ENCODE results near the gene CFAP251. TPM values are rescaled to one million over a fixed set of nuclear protein-coding genes. Genes with fewer than 3 reads are reported as not detected.
A peak's percentile ranks its signal among the peaks of the same experiment; 100 is the strongest.

CFAP251 gene
- total and polyA plus RNA-seq, 10 of the 15 experiments (the other 5 are each of a cell fraction or from before 2014, with no cell fraction given) = 0.10 to 0.97 (median 0.64) TPM

DNA sequence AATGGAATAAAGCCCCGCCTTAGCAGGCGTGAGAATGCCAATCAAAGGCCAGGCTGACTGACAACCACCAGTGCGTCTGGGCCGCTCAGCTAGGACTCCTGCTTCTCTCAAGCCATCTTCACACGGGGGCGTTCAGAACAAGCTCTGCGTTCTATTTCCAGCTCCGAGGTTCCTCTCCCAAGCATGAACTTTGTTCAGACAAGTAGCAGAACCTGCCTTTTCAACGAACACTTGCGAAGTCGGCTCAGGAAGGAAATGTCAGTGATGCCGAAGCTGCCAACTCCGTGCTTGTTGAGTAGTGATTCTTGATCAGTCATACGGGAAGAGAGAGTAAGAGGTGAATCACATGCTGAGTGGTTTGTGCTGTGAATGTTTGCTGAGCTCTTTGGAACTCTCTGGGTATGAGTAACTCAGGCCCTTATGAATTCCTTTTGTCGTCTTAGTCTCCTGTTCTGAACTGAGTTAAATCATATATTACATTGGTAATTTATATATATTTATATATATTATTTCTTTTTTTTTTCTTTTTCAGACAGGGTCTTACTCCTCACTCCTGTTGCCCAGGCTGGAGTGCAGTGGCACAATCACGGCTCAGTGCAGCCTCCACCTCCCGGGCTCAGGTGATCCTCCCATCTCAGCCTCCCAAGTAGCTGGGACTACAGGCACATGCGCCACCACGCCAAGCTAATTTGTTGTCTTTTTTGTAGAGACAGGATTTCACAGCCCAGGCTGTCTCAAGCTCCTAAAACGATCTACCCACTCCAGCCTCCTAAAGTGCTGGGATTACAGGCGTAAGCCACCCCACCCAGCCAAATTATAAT is 73.9 kb downstream of the CFAP251 start:
- in situ Hi-C loops (cut with MboI) (no loop called here), intact Hi-C loops (cut with micrococcal nuclease; ENCODE audit: unreplicated experiment) (loop anchor here (5.0 kb wide), 1 partner anchor 35 kb away; no protein-coding TSS in a partner anchor)
- SMC1A ChIA-PET (ENCODE audit: uncharacterized antibody, unreplicated experiment) = interaction anchor here (0.7 to 2.6 kb wide), 10 partner anchors 9 to 185 kb away, joined by 3 to 21 read pairs (median 6); partner anchors contain the start of gene CFAP251
- H4K20me1 ChIP-seq (ENCODE audit: control insufficient read depth, insufficient read depth) = no peaks in the 10 kb centered on the region
- H3K27ac ChIP-seq (ENCODE audit: control insufficient read depth, insufficient read depth) = peak overlapping the region; percentile 71
- peaks cover 23% of the 10 kb centered on the region for H3K4me1 ChIP-seq (ENCODE audit: control insufficient read depth, insufficient read depth, low read length)
- peak overlapping the region; percentile 58 for H3K9ac ChIP-seq (ENCODE audit: control insufficient read depth, insufficient read depth, low read length)
- RAD21 ChIA-PET (ENCODE audit: unreplicated experiment) = interaction anchor here (0.8 to 3.5 kb wide), 10 partner anchors 8 to 174 kb away, joined by 3 to 28 read pairs (median 5); partner anchors contain the start of gene CFAP251
- peak overlapping the region; percentile 66 for H3K4me2 ChIP-seq (ENCODE audit: control insufficient read depth, insufficient read depth)
- peak overlapping the region; percentile 40 for H2AFZ ChIP-seq (ENCODE audit: control insufficient read depth, low read depth, low read length)
- WGBS (ENCODE audit: insufficient coverage, insufficient replicate concordance, low lambda C conversion rate, missing lambda C conversion rate) = 6% methylated on average over 21 of the region's 21 CpGs
- DNase-seq (ENCODE audit: low read depth, low spot score) = peak; percentile 96
- no peaks in the 10 kb centered on the region for H3K36me3 ChIP-seq (ENCODE audit: control insufficient read depth in 2 of 2, insufficient read depth in 2 of 2, low read length in 1 of 2)
- H3K79me2 ChIP-seq (ENCODE audit: control insufficient read depth, insufficient read depth, low read length) = no peaks in the 10 kb centered on the region
- FAIRE-seq = peak; percentile 96
- peak overlapping the region; percentile 29; the same call in 1 of the 2 replicates for H3K4me3 ChIP-seq
- BruUV-seq (replicated peaks) = no TSS peak
- H3K27me3 ChIP-seq (replicated peaks in 1 of 2; ENCODE audit: control insufficient read depth in 2 of 2, insufficient read depth in 2 of 2, low read length in 1 of 2) = peaks cover 0 to 3% of the 10 kb centered on the region in 2 experiments; a peak in 1 of 4 replicates
- CTCF ChIA-PET = interaction anchor here (0.6 to 2.7 kb wide), 11 partner anchors 9 to 856 kb away, joined by 3 to 14 read pairs (median 4); partner anchors contain the start of genes CFAP251, PSMD9 and RHOF
- ATAC-seq = peak; percentile 89
- no peaks in the 10 kb centered on the region for H3K9me3 ChIP-seq (replicated peaks; ENCODE audit: control insufficient read depth, insufficient read depth, low read length)
- POLR2A ChIA-PET = interaction anchor here (0.6 to 2.3 kb wide), 7 partner anchors 9 to 188 kb away, joined by 3 to 12 read pairs (median 5); partner anchors contain the start of gene CFAP251
- TF ChIP-seq NR2F1 (conservative IDR thresholded peaks at IDR 0.05) (peak; percentile 89), ZNF274 (IDR thresholded peaks at IDR 0.05; ENCODE audit: insufficient read depth, insufficient read length) (no peak), EED (IDR thresholded peaks at IDR 0.05; ENCODE audit: low read depth) (peak; percentile 96), HDAC6 (IDR thresholded peaks at IDR 0.05; ENCODE audit: unreplicated experiment) (no peak), EP300 (IDR thresholded peaks at IDR 0.05; ENCODE audit: borderline replicate concordance in 1 of 2, control insufficient read depth in 1 of 2, low read depth in 2 of 2, low read length in 2 of 2) (peak; percentile 83 to 92), PBX3 (IDR thresholded peaks at IDR 0.05; ENCODE audit: insufficient replicate concordance, low read depth, low read length) (peak; percentile 46), PML (IDR thresholded peaks at IDR 0.05; ENCODE audit: low read length) (no peak), CHD4 (IDR thresholded peaks at IDR 0.05) (no peak), CEBPB (IDR thresholded peaks at IDR 0.05; ENCODE audit: borderline replicate concordance in 1 of 2, low read depth in 2 of 2, low read length in 2 of 2) (peak in 1 of 2 experiments; percentile 71; a peak in 1 of 4 replicates), POLR2A (IDR thresholded peaks at IDR 0.05; ENCODE audit: low read depth, low read length) (peak; percentile 65)
- TF ChIP-seq, protein P1, sequence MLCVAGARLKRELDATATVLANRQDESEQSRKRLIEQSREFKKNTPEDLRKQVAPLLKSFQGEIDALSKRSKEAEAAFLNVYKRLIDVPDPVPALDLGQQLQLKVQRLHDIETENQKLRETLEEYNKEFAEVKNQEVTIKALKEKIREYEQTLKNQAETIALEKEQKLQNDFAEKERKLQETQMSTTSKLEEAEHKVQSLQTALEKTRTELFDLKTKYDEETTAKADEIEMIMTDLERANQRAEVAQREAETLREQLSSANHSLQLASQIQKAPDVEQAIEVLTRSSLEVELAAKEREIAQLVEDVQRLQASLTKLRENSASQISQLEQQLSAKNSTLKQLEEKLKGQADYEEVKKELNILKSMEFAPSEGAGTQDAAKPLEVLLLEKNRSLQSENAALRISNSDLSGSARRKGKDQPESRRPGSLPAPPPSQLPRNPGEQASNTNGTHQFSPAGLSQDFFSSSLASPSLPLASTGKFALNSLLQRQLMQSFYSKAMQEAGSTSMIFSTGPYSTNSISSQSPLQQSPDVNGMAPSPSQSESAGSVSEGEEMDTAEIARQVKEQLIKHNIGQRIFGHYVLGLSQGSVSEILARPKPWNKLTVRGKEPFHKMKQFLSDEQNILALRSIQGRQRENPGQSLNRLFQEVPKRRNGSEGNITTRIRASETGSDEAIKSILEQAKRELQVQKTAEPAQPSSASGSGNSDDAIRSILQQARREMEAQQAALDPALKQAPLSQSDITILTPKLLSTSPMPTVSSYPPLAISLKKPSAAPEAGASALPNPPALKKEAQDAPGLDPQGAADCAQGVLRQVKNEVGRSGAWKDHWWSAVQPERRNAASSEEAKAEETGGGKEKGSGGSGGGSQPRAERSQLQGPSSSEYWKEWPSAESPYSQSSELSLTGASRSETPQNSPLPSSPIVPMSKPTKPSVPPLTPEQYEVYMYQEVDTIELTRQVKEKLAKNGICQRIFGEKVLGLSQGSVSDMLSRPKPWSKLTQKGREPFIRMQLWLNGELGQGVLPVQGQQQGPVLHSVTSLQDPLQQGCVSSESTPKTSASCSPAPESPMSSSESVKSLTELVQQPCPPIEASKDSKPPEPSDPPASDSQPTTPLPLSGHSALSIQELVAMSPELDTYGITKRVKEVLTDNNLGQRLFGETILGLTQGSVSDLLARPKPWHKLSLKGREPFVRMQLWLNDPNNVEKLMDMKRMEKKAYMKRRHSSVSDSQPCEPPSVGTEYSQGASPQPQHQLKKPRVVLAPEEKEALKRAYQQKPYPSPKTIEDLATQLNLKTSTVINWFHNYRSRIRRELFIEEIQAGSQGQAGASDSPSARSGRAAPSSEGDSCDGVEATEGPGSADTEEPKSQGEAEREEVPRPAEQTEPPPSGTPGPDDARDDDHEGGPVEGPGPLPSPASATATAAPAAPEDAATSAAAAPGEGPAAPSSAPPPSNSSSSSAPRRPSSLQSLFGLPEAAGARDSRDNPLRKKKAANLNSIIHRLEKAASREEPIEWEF (IDR thresholded peaks at IDR 0.05; ENCODE audit: insufficient replicate concordance, low read depth, low read length) = no peak

Data from GM12878 (cell line).